Peyer's patch (tissue), 4 donors: ENCODE results near the gene UCK2.

Experiments used
- POLR2A ChIP-seq, 2 donors: fragments of 450-650 bp; IDR thresholded peaks; one replicate each; pipeline ENCODE4 v1.5.1; 2017; ENCODE audit warnings: antibody characterized with exemption in 2 of 2, mild to moderate bottlenecking in 2 of 2, moderate library complexity in 2 of 2
- TF ChIP-seq, protein P1 (sequence below), 6 experiments: fragments of 450-650 bp in 4 of 6; fragments of 200-600 bp in 2 of 6; sonication (generic) in 1 of 6; IDR thresholded peaks; one replicate each; pipeline ENCODE4 v1.5.1; 2017 to 2019; ENCODE audit warnings: antibody characterized with exemption in 6 of 6, mild to moderate bottlenecking in 3 of 6, moderate library complexity in 1 of 6

DNA sequence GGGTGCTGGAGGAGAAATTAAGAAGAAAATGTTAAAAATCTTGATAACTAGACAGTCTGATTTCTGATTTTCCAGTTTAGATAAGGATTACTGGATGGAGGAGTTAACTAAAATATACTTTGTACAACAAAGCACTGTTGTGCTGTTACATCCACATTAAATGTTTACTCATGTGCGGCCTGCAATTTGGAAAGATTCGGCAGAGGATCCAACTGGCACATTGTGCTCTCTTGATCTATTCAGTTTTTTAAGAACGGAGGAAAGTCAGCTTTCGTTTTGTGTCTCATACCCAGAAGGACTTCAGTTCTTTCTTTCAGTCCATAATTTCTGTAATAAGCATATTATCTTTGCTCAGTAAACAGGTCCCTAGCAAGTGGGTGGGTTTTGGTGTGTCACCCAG, 52.5 kb downstream of the UCK2 start:
- TF ChIP-seq, protein P1, sequence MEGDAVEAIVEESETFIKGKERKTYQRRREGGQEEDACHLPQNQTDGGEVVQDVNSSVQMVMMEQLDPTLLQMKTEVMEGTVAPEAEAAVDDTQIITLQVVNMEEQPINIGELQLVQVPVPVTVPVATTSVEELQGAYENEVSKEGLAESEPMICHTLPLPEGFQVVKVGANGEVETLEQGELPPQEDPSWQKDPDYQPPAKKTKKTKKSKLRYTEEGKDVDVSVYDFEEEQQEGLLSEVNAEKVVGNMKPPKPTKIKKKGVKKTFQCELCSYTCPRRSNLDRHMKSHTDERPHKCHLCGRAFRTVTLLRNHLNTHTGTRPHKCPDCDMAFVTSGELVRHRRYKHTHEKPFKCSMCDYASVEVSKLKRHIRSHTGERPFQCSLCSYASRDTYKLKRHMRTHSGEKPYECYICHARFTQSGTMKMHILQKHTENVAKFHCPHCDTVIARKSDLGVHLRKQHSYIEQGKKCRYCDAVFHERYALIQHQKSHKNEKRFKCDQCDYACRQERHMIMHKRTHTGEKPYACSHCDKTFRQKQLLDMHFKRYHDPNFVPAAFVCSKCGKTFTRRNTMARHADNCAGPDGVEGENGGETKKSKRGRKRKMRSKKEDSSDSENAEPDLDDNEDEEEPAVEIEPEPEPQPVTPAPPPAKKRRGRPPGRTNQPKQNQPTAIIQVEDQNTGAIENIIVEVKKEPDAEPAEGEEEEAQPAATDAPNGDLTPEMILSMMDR (IDR thresholded peaks at IDR 0.05), result no peak
- no peak for TF ChIP-seq POLR2A (IDR thresholded peaks at IDR 0.05)
